Sigmoid colon (tissue), 7 donors: ENCODE results near the gene COTL1. TPM values are rescaled to one million over a fixed set of nuclear protein-coding genes. Genes with fewer than 3 reads are reported as not detected.

ENCODE experiments used
- DNase-seq: peaks from one replicate; pipeline ENCODE4 v3.0.0-alpha.2; 2019
- H3K27ac ChIP-seq, 4 donors: fragments of 200-600 bp; sonication (generic); one replicate each; pipeline ENCODE4 v1.5.1; 2016 to 2019; ENCODE audit warnings: mild to moderate bottlenecking in 1 of 4
- H3K27me3 ChIP-seq, 3 donors: fragments of 200-600 bp; sonication (generic); one replicate each; pipeline ENCODE4 v1.5.1; 2019; ENCODE audit warnings: mild to moderate bottlenecking in 1 of 3
- H3K36me3 ChIP-seq, 4 donors: fragments of 200-600 bp; sonication (generic); one replicate each; pipeline ENCODE4 v1.5.1; 2016 to 2019
- H3K4me1 ChIP-seq, 4 donors: fragments of 200-600 bp; sonication (generic); one replicate each; pipeline ENCODE4 v1.5.1; 2017 to 2019
- H3K4me3 ChIP-seq, 4 donors: fragments of 200-600 bp; sonication (generic); one replicate each; pipeline ENCODE4 v1.5.1; 2017 to 2019; ENCODE audit warnings: mild to moderate bottlenecking in 2 of 4, moderate library complexity in 1 of 4
- H3K9me3 ChIP-seq, 4 donors: fragments of 200-600 bp in 3 of 4; sonication (generic) in 3 of 4; one replicate each; pipeline versions ENCODE4 v1.5.1 to v1.6.1; 2013 to 2019
- CTCF ChIP-seq, 4 experiments: fragments of 450-650 bp in 3 of 4; fragments of 200-600 bp in 1 of 4; IDR thresholded peaks; one replicate each; pipeline ENCODE4 v1.5.1; 2016 to 2019; ENCODE audit warnings: antibody characterized with exemption in 4 of 4, mild to moderate bottlenecking in 3 of 4, moderate library complexity in 2 of 4
- EP300 ChIP-seq, 4 donors: sonication (generic); formaldehyde crosslinking; IDR thresholded peaks; one replicate each; pipeline ENCODE4 v1.6.1; 2017; ENCODE audit warnings: antibody characterized with exemption in 4 of 4
- POLR2A ChIP-seq, 2 donors: fragments of 450-650 bp; IDR thresholded peaks; one replicate each; pipeline ENCODE4 v1.6.1; 2016; ENCODE audit warnings: antibody characterized with exemption in 2 of 2, mild to moderate bottlenecking in 2 of 2, moderate library complexity in 2 of 2
- POLR2AphosphoS5 ChIP-seq, 4 donors: sonication (generic); formaldehyde crosslinking; IDR thresholded peaks; one replicate each; pipeline ENCODE4 v1.6.1; 2017; ENCODE audit warnings: antibody characterized with exemption in 4 of 4
- WGBS, 2 donors: extraction: QIAGEN DNeasy Blood & Tissue Kit; methylation state at CpG; one replicate each; pipeline ENCODE4 v1.1.7; 2013; 5-methylcytosine and 5-hydroxymethylcytosine counted together
- intact Hi-C: fragments of 100-400 bp; cut with DNase I; formaldehyde crosslinking; loops from one replicate; pipeline ENCODE4 v1.15.1; 2023
- polyA plus RNA-seq, 3 donors: library from polyadenylated mRNA; stranded (reverse); fragments of 200-250 nt; gene quantifications; one replicate each; pipeline ENCODE4 v1.2.3, GENCODE V29; 2013
- total RNA-seq, 4 donors: library from RNA; depleted of rRNA; stranded (reverse); fragments of >200 nt; gene quantifications; one replicate each; pipeline ENCODE4 v1.1.0, GENCODE V29; 2016
- donor health status: healthy with polysubstance abuse.
- donor health status: Bipolar disorder and iron deficiency.
- donor health status: healthy.

COTL1 gene
- total and polyA plus RNA-seq, 7 donors: 34.6 to 160 (median 48.6) TPM

GRCh38 chr16:84643674-84644073 is 25.8 kb upstream of the COTL1 start:
- Histone ChIP-seq H3K27me3 (no peaks in the 10 kb centered on the region), H3K27ac (peak overlapping the region; percentile 67 to 86 (median 76)), H3K9me3 (no peaks in the 10 kb centered on the region), H3K4me1 (peaks cover 0 to 36% (median 26%) of the 10 kb centered on the region in 4 donors), H3K36me3 (no peaks in the 10 kb centered on the region), H3K4me3 (no peak overlapping the region)
- 86 to 87% methylated on average over 4 of the region's 4 CpGs for WGBS, 2 donors
- no peak for DNase-seq
- TF ChIP-seq CTCF (IDR thresholded peaks at IDR 0.05): no peak
- intact Hi-C loops: no loop called here

DNA sequence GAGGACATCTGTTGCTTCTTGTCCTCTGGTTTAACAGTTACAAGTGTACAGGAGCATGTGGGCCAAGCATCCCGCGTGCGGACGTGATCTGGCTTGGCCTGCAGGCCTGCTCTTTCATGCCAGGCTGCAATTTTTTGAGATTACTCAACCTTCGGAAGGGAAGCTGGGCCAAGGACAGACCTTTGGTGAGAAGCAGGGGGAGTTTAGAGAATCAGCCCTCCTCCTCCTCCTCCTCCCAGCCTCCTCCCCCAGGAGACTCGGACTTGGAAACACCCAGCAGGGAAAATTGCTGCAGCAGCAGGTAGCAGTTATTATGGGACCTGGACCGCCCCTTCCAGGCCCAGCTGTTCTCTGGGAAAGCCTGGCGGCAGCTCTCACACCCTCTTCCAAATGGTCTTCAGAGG is 25.3 kb upstream of the COTL1 start:
- Histone ChIP-seq H3K27ac (peak overlapping the region; percentile 67 to 86 (median 76)), H3K27me3 (no peaks in the 10 kb centered on the region), H3K36me3 (no peaks in the 10 kb centered on the region), H3K9me3 (no peaks in the 10 kb centered on the region), H3K4me1 (peaks cover 0 to 36% (median 26%) of the 10 kb centered on the region in 4 donors), H3K4me3 (no peak overlapping the region)
- peak in 1 of 4 donors; percentile 40 for TF ChIP-seq EP300 (IDR thresholded peaks at IDR 0.05)
- TF ChIP-seq POLR2A (IDR thresholded peaks at IDR 0.05): no peak
- peak; percentile 41 to 72 (median 66) for TF ChIP-seq POLR2AphosphoS5 (IDR thresholded peaks at IDR 0.05)
- intact Hi-C loops: no loop called here
- DNase-seq: peak; percentile 95
- WGBS, 2 donors: 65 to 74% methylated on average over 8 of the region's 8 CpGs

DNA sequence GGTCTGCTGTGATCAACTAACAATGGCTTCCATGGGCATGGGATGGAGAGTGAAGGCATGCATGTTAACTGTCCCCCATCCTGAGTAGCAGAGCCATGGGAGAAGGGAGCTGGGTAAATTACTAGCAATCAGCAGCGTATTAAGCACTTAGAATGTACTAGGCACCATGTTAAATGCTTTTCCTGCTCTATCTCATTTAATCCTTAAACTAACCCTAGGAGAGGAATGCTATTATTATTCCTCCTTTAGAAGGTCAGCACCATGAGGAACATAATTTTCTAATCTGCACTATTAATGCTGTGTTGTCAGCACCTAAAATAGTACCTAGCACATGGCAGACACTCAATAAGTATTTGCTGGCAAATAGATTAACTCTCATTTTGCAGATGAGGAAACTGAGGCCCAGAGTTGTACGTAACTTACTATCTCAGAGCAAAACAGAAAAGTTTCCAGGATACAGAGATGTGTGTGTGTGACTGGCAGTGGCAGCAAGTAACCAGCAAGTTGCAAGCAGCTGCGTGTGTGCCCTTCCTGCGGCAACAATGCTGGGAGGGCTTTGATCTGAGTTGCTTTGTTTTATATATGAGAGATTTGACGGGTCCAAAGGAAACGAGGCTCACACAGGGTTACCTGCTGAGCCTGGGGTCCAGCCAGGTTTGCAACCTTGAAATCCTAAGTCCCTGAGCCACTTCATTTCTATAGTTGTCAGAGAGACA is 23.9 kb upstream of the COTL1 start:
- no peak overlapping the region for H3K4me3 ChIP-seq
- no peaks in the 10 kb centered on the region for H3K36me3 ChIP-seq
- no peak for DNase-seq
- WGBS, 2 donors: 75 to 89% methylated on average over 6 of the region's 6 CpGs
- no peaks in the 10 kb centered on the region for H3K27me3 ChIP-seq
- peaks cover 0 to 27% (median 19%) of the 10 kb centered on the region in 4 donors for H3K4me1 ChIP-seq
- H3K9me3 ChIP-seq: no peaks in the 10 kb centered on the region
- intact Hi-C loops: no loop called here
- H3K27ac ChIP-seq: peak overlapping the region in 1 of 4 donors; percentile 86
- TF ChIP-seq POLR2A (IDR thresholded peaks at IDR 0.05) (no peak), POLR2AphosphoS5 (IDR thresholded peaks at IDR 0.05) (no peak), EP300 (IDR thresholded peaks at IDR 0.05) (no peak), CTCF (IDR thresholded peaks at IDR 0.05) (no peak)

DNA sequence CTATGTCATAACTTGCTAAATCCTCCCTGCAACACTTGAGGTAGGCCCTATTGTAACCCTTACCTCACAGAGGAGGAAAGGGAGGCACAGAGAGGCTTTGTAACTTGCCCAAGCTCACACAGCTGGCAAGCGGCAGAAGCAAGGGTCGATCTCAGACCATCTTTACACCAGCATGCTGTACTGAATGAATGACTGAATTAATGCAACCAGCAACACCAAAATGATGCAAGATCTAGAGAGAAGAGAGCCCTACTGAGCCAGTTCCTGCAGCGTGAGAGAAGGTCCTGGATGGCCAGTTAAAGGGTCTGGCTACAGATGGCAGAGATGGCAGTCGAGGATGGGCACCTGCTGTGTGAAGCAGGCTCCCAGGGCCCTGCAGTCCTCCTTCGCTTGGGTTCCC is 22.3 kb upstream of the COTL1 start:
- intact Hi-C loops: no loop called here
- TF ChIP-seq EP300 (IDR thresholded peaks at IDR 0.05) (no peak), CTCF (IDR thresholded peaks at IDR 0.05) (no peak), POLR2AphosphoS5 (IDR thresholded peaks at IDR 0.05) (no peak), POLR2A (IDR thresholded peaks at IDR 0.05) (no peak)
- Histone ChIP-seq H3K27ac (no peak overlapping the region), H3K27me3 (no peaks in the 10 kb centered on the region), H3K4me1 (peaks cover 0 to 27% (median 19%) of the 10 kb centered on the region in 4 donors), H3K9me3 (no peaks in the 10 kb centered on the region), H3K4me3 (no peak overlapping the region), H3K36me3 (no peaks in the 10 kb centered on the region)
- no peak for DNase-seq
- WGBS, 2 donors: 95% methylated on average over 5 of the region's 5 CpGs

GRCh38 chr16:84638231-84638806 is 20.4 kb upstream of the COTL1 start:
- Histone ChIP-seq H3K27ac (no peak overlapping the region), H3K36me3 (no peaks in the 10 kb centered on the region), H3K27me3 (no peaks in the 10 kb centered on the region), H3K4me3 (no peak overlapping the region), H3K4me1 (peaks cover 0 to 21% (median 12%) of the 10 kb centered on the region in 4 donors), H3K9me3 (no peaks in the 10 kb centered on the region)
- TF ChIP-seq EP300 (IDR thresholded peaks at IDR 0.05) (no peak), CTCF (IDR thresholded peaks at IDR 0.05) (no peak)
- DNase-seq: no peak
- 97% methylated on average over 8 of the region's 8 CpGs for WGBS, 2 donors
- intact Hi-C loops: no loop called here
